K562 (cell line): ENCODE results near the gene NFYC. TPM values are rescaled to one million over a fixed set of nuclear protein-coding genes. Genes with fewer than 3 reads are reported as not detected.

ENCODE experiments used
- BACH1 ChIP-seq: fragments of 200-800 bp; sonication (Bioruptor generic); IDR thresholded peaks from 2 replicates; pipeline ENCODE4 v1.6.1; 2016; ENCODE audit warnings: missing genetic modification characterization, missing compliant biosample characterization
- BCOR ChIP-seq: fragments of 450-650 bp; IDR thresholded peaks from 2 replicates; pipeline ENCODE4 v1.6.1; 2016
- CHD2 ChIP-seq: IDR thresholded peaks from 2 replicates; pipeline ENCODE4 v1.6.1; 2011; ENCODE audit warnings: low read depth, low read length
- FOXJ2 ChIP-seq: fragments of 200-800 bp; sonication (Bioruptor generic); IDR thresholded peaks from 2 replicates; pipeline ENCODE4 v1.6.1; 2016; ENCODE audit warnings: missing genetic modification characterization, missing compliant biosample characterization
- HNRNPUL1 ChIP-seq: fragments of 200-400 bp; formaldehyde crosslinking; IDR thresholded peaks from 2 replicates; pipeline ENCODE4 v1.6.1; 2017; ENCODE audit warnings: low read length
- MAFG ChIP-seq: fragments of 450-650 bp; conservative IDR thresholded peaks from 2 replicates; pipeline ENCODE4 v1.6.1; 2016; ENCODE audit warnings: missing genetic modification characterization, missing compliant biosample characterization
- RFX5 ChIP-seq: IDR thresholded peaks from 2 replicates; pipeline ENCODE4 v1.6.1; 2011; ENCODE audit warnings: low read depth, mild to moderate bottlenecking, improper control_type of control experiment, low read length
- SMARCB1 ChIP-seq: IDR thresholded peaks from 2 replicates; pipeline ENCODE4 v1.6.1; 2011; ENCODE audit warnings: improper control_type of control experiment, low read depth; ENCODE audit not compliant: insufficient read length
- ZNF695 ChIP-seq: fragments of 450-650 bp; formaldehyde crosslinking; IDR thresholded peaks from 2 replicates; pipeline ENCODE4 v1.4.0; 2020; ENCODE audit warnings: mild to moderate bottlenecking, moderate library complexity
- ZNF830 ChIP-seq: fragments of 250-450 bp; sonication (Bioruptor Pico); IDR thresholded peaks from 2 replicates; pipeline ENCODE4 v1.5.0; 2021; ENCODE audit warnings: mild to moderate bottlenecking
- polyA plus RNA-seq, 8 experiments: library from polyadenylated mRNA; depleted of rRNA in 4 of 8; stranded (reverse) in 5 of 8; unstranded in 3 of 8; fragments of >200 nt; fragmentation: Nextera tagmentation in 2 of 8; fragmentation: Illumina TruSeq in 1 of 8; extraction: Ambion mirVana in 2 of 8; extraction: Trizol in 1 of 8; gene quantifications; 2 replicates each; pipeline versions ENCODE4 v1.2.1 to v1.2.3, GENCODE V29; 2011 to 2014; ENCODE audit warnings: inconsistent platforms in 1 of 8, missing spikeins in 1 of 8
- total RNA-seq, 7 experiments: library from RNA; depleted of rRNA in 6 of 7; stranded (reverse); fragments of >200 nt in 6 of 7; fragmentation: Illumina TruSeq in 2 of 7; extraction: Trizol in 2 of 7; gene quantifications; 2 replicates each; pipeline versions ENCODE4 v1.2.1 to v1.2.3, GENCODE V29; 2011 to 2021; ENCODE audit warnings: low replicate concordance in 1 of 7
- TF ChIP-seq, protein P1 (sequence below), 3 experiments: IDR thresholded peaks in 2 of 3; conservative IDR thresholded peaks in 1 of 3; 2 replicates each; pipeline ENCODE4 v1.5.1; 2011 to 2012; ENCODE audit warnings: low read length in 3 of 3, mild to moderate bottlenecking in 3 of 3, control low read depth in 2 of 3, improper control_type of control experiment in 1 of 3, inconsistent platforms in 1 of 3, low read depth in 1 of 3, mixed read lengths in 1 of 3, moderate library complexity in 1 of 3; ENCODE audit not compliant: insufficient read depth in 2 of 3
- TF ChIP-seq, protein P2 (sequence below), 2 experiments: fragments of 450-650 bp in 1 of 2; sonication (generic) in 1 of 2; formaldehyde crosslinking in 1 of 2; IDR thresholded peaks in 1 of 2; conservative IDR thresholded peaks in 1 of 2; 2 replicates each; pipeline versions ENCODE4 v1.6.1 to v1.8.1; 2016 to 2023; ENCODE audit warnings: mild to moderate bottlenecking in 2 of 2, moderate library complexity in 2 of 2, inconsistent platforms in 1 of 2, missing genetic modification reagents in 1 of 2

Gene NFYC
- total and polyA plus RNA-seq, 9 of the 15 experiments (the other 6 are each of a cell fraction or from before 2014, with no cell fraction given), result 4.8 to 59.8 (median 41.1) TPM

DNA sequence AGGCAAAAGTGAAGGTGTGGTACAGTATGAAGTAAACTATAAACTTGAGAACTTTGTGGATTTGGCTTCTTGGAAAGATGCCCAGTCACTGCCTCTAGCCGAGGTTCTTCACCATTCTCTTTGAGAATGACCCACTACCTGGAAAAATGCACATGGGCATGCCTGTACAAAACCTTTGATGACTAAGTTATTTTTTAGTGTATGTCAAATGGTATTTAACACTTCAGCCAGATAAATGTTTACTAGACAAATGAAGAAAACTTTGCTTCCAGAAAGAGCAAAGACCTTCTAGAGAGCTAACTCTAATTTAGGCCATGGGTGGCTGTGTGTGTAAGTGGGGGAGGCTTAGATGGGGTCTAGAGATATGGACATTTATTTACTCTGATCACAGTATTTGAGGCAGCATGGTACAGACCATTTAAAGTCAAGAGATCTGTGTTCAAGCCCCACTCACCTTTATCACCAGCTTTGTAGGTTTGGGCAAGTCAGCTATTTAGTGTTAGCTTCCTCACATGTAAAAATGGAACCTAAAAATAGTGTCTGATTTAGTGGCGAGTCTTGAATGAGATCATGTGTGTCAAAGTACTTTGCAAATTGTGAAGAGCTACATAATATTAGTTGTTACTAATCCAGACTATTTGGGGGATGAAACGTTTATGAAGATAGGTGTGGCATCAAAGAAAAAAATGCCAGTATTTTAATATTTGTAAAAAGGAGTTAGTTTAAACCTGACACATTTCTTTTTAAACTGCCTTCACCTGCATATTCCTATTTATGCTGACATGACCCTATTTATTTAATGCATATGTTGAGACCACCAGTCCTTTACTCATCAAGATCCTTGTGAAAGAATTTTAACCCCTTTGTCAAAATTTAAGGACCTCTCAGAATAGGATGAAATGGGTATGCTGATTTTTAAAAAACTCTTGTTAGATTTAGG, 20.2 kb downstream of the NFYC start (continued):
- TF ChIP-seq HNRNPUL1, result no peak
- no peak for TF ChIP-seq ZNF695
- TF ChIP-seq BCOR, result no peak
- TF ChIP-seq MAFG (tag), result peak; percentile 76
- TF ChIP-seq, protein P1, sequence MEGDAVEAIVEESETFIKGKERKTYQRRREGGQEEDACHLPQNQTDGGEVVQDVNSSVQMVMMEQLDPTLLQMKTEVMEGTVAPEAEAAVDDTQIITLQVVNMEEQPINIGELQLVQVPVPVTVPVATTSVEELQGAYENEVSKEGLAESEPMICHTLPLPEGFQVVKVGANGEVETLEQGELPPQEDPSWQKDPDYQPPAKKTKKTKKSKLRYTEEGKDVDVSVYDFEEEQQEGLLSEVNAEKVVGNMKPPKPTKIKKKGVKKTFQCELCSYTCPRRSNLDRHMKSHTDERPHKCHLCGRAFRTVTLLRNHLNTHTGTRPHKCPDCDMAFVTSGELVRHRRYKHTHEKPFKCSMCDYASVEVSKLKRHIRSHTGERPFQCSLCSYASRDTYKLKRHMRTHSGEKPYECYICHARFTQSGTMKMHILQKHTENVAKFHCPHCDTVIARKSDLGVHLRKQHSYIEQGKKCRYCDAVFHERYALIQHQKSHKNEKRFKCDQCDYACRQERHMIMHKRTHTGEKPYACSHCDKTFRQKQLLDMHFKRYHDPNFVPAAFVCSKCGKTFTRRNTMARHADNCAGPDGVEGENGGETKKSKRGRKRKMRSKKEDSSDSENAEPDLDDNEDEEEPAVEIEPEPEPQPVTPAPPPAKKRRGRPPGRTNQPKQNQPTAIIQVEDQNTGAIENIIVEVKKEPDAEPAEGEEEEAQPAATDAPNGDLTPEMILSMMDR (IDR thresholded peaks at IDR 0.05 in 2 of 3, conservative IDR thresholded peaks at IDR 0.05 in 1 of 3; ENCODE audit: insufficient read depth in 2 of 3, low read depth in 1 of 3, low read length in 3 of 3), result no peak
- peak; percentile 33 for TF ChIP-seq SMARCB1
- TF ChIP-seq FOXJ2, result peak; percentile 64; the same call in 1 of the 2 replicates
- no peak for TF ChIP-seq RFX5
- no peak for TF ChIP-seq BACH1 (tag)
- TF ChIP-seq ZNF830 (CRISPR knock-in tag), result no peak
- no peak for TF ChIP-seq CHD2
- TF ChIP-seq, protein P2, sequence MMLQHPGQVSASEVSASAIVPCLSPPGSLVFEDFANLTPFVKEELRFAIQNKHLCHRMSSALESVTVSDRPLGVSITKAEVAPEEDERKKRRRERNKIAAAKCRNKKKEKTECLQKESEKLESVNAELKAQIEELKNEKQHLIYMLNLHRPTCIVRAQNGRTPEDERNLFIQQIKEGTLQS (IDR thresholded peaks at IDR 0.05), result no peak
- TF ChIP-seq, protein P2 (CRISPR knock-in tag; conservative IDR thresholded peaks at IDR 0.05), result no peak
